ENCODE results near the gene DTX4. TPM values are rescaled to one million over a fixed set of nuclear protein-coding genes. Genes with fewer than 3 reads are reported as not detected.

The DTX4 gene
- polyA plus RNA-seq, 1 donor from 2014 or later: 31.4 TPM

DNA sequence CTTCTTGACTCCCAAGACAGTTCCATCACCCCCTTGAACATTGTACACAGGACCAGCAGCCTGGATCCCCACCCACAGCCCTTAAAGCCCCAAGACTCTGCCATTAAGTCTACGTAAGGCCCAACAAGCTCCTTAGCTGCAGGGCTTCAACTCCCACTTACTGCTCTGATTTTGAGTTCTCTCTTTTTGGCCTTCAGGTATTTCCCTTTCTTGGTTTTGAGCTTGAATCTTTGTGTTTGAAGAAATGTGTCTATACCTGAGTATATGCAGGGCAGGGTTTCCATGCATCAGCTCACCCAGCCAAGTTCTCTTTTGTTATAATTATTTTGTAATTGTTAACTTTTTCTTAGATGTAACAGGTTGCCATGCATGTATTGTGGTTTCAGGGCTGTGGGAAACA lies 51.2 kb downstream of the DTX4 start:
- H3K79me2 ChIP-seq (replicated peaks; ENCODE audit: insufficient read depth, low read length): no peaks in the 10 kb centered on the region
- H3F3A ChIP-seq (ENCODE audit: insufficient read depth, low read length, poor library complexity, severe bottlenecking): no peaks in the 10 kb centered on the region
- no peak overlapping the region for H3K27ac ChIP-seq (ENCODE audit: low read length)
- H3K9ac ChIP-seq (ENCODE audit: low read length): no peak overlapping the region
- no peak overlapping the region for H3K4me3 ChIP-seq (ENCODE audit: low read length)
- H3K36me3 ChIP-seq (ENCODE audit: insufficient read depth, low read length): no peaks in the 10 kb centered on the region
- H3K4me2 ChIP-seq (ENCODE audit: low read length): no peak overlapping the region
- no peaks in the 10 kb centered on the region for H4K20me1 ChIP-seq (ENCODE audit: insufficient read depth)
- no peaks in the 10 kb centered on the region for H3K27me3 ChIP-seq (ENCODE audit: insufficient read depth, low read depth, low read length)
- TF ChIP-seq MXI1 (conservative IDR thresholded peaks at IDR 0.05; ENCODE audit: poor library complexity, severe bottlenecking) (no peak), SMC3 (conservative IDR thresholded peaks at IDR 0.05; ENCODE audit: poor library complexity) (no peak), EZH2 (IDR thresholded peaks at IDR 0.05; ENCODE audit: borderline replicate concordance, insufficient read depth, low read length, poor library complexity, severe bottlenecking) (no peak), EP300 (conservative IDR thresholded peaks at IDR 0.05; ENCODE audit: poor library complexity, severe bottlenecking) (no peak), POLR2AphosphoS5 (IDR thresholded peaks at IDR 0.05) (no peak), TAF1 (IDR thresholded peaks at IDR 0.05; ENCODE audit: low read depth) (no peak), RAD21 (conservative IDR thresholded peaks at IDR 0.05) (no peak)
- TF ChIP-seq, protein P1, sequence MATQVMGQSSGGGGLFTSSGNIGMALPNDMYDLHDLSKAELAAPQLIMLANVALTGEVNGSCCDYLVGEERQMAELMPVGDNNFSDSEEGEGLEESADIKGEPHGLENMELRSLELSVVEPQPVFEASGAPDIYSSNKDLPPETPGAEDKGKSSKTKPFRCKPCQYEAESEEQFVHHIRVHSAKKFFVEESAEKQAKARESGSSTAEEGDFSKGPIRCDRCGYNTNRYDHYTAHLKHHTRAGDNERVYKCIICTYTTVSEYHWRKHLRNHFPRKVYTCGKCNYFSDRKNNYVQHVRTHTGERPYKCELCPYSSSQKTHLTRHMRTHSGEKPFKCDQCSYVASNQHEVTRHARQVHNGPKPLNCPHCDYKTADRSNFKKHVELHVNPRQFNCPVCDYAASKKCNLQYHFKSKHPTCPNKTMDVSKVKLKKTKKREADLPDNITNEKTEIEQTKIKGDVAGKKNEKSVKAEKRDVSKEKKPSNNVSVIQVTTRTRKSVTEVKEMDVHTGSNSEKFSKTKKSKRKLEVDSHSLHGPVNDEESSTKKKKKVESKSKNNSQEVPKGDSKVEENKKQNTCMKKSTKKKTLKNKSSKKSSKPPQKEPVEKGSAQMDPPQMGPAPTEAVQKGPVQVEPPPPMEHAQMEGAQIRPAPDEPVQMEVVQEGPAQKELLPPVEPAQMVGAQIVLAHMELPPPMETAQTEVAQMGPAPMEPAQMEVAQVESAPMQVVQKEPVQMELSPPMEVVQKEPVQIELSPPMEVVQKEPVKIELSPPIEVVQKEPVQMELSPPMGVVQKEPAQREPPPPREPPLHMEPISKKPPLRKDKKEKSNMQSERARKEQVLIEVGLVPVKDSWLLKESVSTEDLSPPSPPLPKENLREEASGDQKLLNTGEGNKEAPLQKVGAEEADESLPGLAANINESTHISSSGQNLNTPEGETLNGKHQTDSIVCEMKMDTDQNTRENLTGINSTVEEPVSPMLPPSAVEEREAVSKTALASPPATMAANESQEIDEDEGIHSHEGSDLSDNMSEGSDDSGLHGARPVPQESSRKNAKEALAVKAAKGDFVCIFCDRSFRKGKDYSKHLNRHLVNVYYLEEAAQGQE (IDR thresholded peaks at IDR 0.05; ENCODE audit: borderline replicate concordance): no peak
- TF ChIP-seq, protein P2, sequence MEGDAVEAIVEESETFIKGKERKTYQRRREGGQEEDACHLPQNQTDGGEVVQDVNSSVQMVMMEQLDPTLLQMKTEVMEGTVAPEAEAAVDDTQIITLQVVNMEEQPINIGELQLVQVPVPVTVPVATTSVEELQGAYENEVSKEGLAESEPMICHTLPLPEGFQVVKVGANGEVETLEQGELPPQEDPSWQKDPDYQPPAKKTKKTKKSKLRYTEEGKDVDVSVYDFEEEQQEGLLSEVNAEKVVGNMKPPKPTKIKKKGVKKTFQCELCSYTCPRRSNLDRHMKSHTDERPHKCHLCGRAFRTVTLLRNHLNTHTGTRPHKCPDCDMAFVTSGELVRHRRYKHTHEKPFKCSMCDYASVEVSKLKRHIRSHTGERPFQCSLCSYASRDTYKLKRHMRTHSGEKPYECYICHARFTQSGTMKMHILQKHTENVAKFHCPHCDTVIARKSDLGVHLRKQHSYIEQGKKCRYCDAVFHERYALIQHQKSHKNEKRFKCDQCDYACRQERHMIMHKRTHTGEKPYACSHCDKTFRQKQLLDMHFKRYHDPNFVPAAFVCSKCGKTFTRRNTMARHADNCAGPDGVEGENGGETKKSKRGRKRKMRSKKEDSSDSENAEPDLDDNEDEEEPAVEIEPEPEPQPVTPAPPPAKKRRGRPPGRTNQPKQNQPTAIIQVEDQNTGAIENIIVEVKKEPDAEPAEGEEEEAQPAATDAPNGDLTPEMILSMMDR (IDR thresholded peaks at IDR 0.05; ENCODE audit: poor library complexity, severe bottlenecking): no peak
- H3K9me2 ChIP-seq (ENCODE audit: insufficient read depth, low read length): no peaks in the 10 kb centered on the region
- H2AFZ ChIP-seq (ENCODE audit: low read depth, low read length): no peak overlapping the region
- no peaks in the 10 kb centered on the region for H3K9me3 ChIP-seq (ENCODE audit: low read length)

DNA sequence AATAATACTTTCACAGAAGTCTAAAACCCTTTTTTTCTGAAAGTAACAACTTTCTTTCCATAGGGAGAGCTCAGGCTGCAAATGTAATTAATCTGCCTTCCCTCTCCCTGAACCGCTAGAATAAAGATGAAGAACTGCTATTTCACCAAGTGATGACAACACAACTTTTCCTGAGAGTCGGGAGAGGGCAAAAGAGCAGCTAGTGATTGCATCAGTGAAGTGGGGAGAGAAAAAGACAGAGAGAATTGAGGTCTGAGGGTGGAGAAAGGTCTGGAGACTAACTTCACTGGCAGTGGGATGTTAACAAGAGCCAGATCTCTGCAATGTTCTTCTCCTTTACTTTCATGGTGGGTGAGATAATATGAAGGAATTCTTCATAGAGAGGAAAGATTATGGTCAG lies 51.7 kb downstream of the DTX4 start:
- Histone ChIP-seq H4K20me1 (ENCODE audit: insufficient read depth) (no peaks in the 10 kb centered on the region), H3K79me2 (replicated peaks; ENCODE audit: insufficient read depth, low read length) (no peaks in the 10 kb centered on the region), H3K9ac (ENCODE audit: low read length) (no peak overlapping the region), H3K4me2 (ENCODE audit: low read length) (no peak overlapping the region), H3K9me2 (ENCODE audit: insufficient read depth, low read length) (no peaks in the 10 kb centered on the region), H3K4me3 (ENCODE audit: low read length) (no peak overlapping the region), H3F3A (ENCODE audit: insufficient read depth, low read length, poor library complexity, severe bottlenecking) (no peaks in the 10 kb centered on the region), H3K36me3 (ENCODE audit: insufficient read depth, low read length) (no peaks in the 10 kb centered on the region), H3K27me3 (ENCODE audit: insufficient read depth, low read depth, low read length) (no peaks in the 10 kb centered on the region), H2AFZ (ENCODE audit: low read depth, low read length) (no peak overlapping the region), H3K9me3 (ENCODE audit: low read length) (no peaks in the 10 kb centered on the region), H3K27ac (ENCODE audit: low read length) (no peak overlapping the region)
- TF ChIP-seq EZH2 (IDR thresholded peaks at IDR 0.05; ENCODE audit: borderline replicate concordance, insufficient read depth, low read length, poor library complexity, severe bottlenecking): no peak
- TF ChIP-seq, protein P1 (IDR thresholded peaks at IDR 0.05; ENCODE audit: borderline replicate concordance): no peak
- TF ChIP-seq, protein P2 (IDR thresholded peaks at IDR 0.05; ENCODE audit: poor library complexity, severe bottlenecking): no peak
- no peak for TF ChIP-seq EP300 (conservative IDR thresholded peaks at IDR 0.05; ENCODE audit: poor library complexity, severe bottlenecking)
- TF ChIP-seq SMC3 (conservative IDR thresholded peaks at IDR 0.05; ENCODE audit: poor library complexity): no peak
- no peak for TF ChIP-seq TAF1 (IDR thresholded peaks at IDR 0.05; ENCODE audit: low read depth)
- no peak for TF ChIP-seq RAD21 (conservative IDR thresholded peaks at IDR 0.05)
- no peak for TF ChIP-seq MXI1 (conservative IDR thresholded peaks at IDR 0.05; ENCODE audit: poor library complexity, severe bottlenecking)
- TF ChIP-seq POLR2AphosphoS5 (IDR thresholded peaks at IDR 0.05): no peak
